ENCODE data around the gene DHRS2.

- no peak for TF ChIP-seq EZH2 (IDR thresholded peaks at IDR 0.05; ENCODE audit: insufficient read depth, poor library complexity, severe bottlenecking)
- no peak for TF ChIP-seq EZH2phosphoT487 (IDR thresholded peaks at IDR 0.05; ENCODE audit: insufficient read depth, low read depth)
Measured at GRCh38 chr14:23601845-23602180, 34.4 kb upstream of the DHRS2 start.

Data from GM23248 (cell line).